ENCODE data around the gene STPG4.

GRCh38 chr2:47038656-47039488 lies 116.2 kb downstream of the STPG4 start:
- no peak for TF ChIP-seq CTCF (conservative IDR thresholded peaks at IDR 0.05)
- no peak for TF ChIP-seq EZH2 (IDR thresholded peaks at IDR 0.05; ENCODE audit: low read depth)
